HG02870 (cell line): ENCODE measurements around the gene FIBCD1.
"Not testable (repeated sequence)": the region's sequence is repeated elsewhere in the genome, so short reads cannot be mapped to it uniquely, and the experiment has no call there.

Experiments
- ATAC-seq: cut with Tn5 transposase; IDR thresholded peaks from one replicate; pipeline ENCODE4 v1.9.1; 2021; ENCODE audit warnings: mild to moderate bottlenecking, moderate library complexity; ENCODE audit not compliant: unreplicated experiment

FIBCD1 gene

DNA sequence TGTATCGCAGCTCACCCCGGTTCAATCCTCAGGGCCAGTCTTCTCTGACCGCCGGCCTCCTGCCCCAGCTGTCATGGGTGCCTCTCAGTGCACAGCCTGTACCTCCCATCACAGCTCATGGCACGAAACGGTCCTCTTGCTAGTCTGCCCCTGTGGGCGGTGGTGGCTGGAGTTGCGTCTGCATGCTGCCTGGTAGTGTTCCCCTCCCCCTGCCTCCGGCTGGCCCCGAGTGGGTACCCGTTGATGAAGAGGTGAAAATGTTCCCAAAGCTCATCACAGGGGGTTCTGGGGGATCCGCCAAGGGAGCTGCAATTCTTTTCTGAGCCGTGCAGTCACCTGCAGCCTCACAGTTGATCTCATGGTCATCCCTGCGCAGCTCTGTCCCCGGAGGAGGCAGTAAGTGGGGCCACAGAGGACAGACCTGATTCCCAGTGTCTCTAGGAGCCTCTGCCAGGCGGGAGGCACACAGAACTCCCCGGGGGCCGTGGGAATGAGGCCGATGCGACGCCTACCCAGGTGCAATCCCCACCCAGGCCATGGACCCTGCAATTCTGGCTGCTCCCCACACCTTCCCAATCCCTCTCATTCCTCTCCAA is 34.7 kb upstream of the FIBCD1 start:
- no peak for ATAC-seq

DNA sequence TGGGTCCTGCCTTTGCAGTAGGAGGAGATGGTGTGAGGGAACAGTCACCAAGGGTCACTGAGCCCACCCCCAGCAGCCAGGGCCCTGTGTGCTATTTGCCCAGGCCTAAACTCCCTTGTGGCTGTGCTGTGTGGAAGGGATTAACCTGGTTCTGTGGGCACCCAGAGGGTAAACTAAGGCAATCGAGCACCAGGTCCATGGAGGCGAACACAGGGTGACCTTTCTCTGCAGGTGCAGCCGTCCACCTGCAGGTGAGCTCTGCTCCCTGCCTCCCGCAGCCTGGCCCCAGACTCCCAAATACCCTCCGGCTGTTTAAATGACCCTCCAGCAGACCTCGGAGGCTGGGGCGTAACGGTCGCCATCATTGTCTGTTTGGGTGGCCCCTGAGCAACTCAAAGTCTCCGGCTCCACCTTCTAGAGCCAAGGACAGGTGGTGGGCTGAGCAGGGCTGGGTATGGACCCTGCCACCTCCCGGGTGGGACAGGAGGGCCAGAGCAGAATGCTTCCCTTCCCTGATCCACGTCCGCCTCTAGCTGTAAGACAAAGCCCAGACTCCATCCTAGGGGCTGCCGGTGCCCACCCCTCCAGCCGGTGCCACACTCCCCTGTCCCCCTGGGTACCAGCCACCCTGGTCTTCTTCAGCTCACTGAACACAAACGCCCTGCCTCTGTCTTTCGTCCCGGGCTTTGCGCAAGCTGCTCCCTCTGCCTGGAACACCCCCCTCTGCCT is 34.1 kb upstream of the FIBCD1 start:
- no peak for ATAC-seq

DNA sequence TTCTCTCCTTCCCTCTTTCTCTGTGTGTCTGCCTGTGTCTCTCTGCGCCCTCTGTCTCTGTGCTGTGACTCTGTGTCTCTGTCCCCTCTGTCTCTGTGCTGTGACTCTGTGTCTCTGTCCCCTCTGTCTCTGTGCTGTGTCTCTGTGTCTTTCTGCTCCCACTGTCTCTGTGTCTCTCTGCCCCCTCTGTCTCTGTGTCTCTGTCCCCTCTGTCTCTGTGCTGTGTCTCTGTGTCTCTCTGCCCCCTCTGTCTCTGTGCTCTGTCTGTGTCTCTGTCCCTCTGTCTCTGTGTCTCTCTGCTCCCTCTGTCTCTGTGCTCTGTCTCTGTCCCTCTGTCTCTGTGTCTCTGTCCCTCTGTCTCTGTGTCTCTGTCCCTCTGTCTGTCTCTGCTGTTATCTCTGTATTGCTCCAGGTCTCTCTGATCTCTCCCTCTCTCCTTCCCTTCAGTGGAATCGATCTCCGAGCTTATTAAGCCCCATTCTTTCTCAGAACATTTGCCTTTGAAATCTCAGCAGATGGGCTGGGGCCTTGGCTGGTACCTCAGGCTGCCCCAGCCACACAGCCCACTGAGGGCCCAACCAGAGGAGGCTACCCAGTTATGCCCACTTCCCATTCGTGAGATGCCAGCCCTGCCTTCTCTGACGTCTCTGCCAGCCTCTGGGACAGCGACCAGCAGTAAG is 33.4 kb upstream of the FIBCD1 start:
- ATAC-seq = no peak

DNA sequence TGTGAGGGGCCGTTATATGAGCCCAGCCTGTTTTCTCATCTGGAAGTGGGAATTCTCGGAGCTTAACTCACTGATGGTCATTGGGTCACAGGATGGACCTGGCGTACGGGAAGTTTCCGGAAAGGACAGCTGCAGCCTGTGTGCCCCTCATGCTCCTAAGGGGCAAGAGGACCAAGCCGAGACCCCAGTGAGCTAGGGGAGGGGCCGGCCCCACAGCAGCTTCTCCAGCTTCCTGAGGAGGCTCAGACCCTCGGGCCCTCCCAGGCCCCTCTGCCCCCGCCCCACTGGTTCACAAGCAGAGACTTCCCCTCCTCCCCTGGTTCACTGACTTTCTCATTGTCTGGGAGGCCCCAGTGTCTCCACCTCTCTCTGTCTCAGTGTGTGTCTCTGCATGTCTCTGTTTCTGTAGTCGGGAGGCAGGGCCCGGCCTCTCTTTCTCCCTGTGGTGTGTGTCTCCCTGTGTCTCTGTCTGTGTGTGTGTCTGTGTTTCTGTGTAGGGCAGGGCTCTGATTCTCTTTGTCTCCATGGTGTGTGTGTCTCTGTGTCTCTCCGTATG is 32.3 kb upstream of the FIBCD1 start:
- ATAC-seq = no peak

DNA sequence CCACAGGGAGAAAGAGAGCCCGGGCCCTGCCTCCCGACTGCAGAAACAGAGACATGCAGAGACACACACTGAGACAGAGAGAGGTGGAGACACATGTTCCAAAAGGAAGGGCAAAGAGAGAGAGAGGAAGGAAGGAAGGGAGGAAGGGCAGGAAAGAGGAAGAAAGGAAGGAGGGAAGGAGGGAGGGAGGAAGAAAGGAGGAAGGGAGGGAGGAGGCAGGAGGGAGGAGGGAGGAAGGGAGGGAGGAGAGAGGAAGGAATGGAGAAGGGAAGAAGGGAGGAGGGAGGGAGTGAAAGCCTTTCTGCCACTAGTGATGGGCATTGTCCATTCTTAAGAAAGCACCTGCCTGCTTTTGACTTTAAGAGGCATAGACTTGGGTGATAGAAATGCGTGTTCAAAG is 31.8 kb upstream of the FIBCD1 start:
- ATAC-seq = no peak

DNA sequence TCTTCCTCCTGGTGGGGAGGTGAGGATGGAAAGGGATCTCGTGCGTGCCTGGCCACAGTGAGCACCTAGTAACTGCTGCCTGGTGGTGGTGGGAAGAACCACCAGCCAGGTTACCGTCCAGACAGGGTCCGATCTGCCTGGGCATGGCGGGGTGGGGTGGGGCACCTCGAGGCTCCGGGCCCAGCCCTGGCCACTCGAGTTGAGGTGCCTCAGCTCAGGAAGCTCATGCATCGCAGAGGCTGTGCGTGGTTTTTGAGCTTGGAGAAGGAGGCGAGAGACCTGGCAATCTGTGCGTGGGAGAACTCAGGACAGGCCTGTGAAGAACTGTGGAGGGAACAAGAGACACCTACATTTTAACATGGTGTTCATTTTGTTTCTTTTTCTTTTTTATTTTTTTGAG is 31.0 kb upstream of the FIBCD1 start:
- no peak for ATAC-seq

DNA sequence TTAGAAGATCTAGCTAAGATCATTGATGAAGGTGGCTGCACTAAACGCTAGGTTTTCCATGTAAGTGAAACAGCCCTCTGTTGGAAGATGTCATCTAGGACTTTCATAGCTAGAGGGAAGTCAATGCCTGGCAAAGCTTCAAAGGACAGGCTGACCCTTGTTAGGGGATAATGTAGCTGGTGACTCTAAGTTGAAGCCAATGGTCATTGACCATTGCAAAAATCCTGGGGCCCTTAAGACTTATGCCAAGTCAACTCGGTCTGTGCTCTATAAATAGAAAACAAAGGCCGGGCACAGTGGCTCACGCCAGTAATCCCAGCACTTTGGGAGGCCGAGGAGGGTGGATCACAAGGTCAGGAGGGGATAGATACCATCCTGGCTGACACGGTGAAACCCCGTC is 26.6 kb upstream of the FIBCD1 start:
- ATAC-seq = no peak

DNA sequence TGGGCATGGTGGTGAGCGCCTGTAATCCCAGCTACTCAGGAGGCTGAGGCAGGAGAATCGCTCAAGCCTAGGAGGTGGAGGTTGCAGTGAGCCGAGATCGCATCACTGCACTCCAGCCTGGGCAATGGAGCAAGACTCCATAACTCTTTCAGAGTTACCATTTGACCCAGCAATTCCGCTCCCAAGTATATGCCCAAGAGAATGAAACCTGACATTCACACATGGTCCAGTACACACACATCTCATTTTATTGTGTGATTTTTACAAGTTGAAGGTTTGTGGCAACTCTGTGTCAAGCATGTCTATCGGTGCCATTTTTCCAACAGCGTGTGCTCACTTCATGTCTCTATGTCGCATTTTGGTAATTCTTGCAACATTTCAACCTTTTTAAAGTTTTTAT is 24.9 kb upstream of the FIBCD1 start:
- ATAC-seq = no peak

DNA sequence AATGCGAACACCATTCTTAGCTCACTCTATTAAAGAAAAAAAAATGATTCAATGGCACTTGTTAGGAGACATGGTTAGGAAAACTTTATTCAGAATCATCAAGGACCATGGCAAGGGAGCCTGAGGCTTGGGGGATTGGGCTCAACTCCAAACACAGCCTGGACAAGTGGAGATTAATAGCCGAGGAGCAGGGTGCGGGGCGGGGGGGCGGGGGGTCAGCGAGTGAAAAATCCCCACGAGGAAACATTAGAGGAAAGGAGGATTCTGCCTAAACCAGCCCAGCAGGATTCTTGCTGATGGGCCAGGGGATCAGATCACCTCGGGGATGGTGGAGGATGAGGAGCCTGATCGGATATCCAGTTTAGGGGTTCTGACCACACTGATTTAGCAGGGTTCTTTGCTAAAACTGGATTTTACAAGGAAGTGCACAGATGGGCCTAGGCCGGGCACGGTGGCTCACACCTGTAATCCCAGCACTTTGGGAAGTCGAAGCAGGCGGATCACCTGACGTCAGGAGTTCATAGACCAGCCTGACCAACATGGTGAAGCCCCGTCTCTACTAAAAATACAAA is 24.4 kb upstream of the FIBCD1 start:
- ATAC-seq = no peak

DNA sequence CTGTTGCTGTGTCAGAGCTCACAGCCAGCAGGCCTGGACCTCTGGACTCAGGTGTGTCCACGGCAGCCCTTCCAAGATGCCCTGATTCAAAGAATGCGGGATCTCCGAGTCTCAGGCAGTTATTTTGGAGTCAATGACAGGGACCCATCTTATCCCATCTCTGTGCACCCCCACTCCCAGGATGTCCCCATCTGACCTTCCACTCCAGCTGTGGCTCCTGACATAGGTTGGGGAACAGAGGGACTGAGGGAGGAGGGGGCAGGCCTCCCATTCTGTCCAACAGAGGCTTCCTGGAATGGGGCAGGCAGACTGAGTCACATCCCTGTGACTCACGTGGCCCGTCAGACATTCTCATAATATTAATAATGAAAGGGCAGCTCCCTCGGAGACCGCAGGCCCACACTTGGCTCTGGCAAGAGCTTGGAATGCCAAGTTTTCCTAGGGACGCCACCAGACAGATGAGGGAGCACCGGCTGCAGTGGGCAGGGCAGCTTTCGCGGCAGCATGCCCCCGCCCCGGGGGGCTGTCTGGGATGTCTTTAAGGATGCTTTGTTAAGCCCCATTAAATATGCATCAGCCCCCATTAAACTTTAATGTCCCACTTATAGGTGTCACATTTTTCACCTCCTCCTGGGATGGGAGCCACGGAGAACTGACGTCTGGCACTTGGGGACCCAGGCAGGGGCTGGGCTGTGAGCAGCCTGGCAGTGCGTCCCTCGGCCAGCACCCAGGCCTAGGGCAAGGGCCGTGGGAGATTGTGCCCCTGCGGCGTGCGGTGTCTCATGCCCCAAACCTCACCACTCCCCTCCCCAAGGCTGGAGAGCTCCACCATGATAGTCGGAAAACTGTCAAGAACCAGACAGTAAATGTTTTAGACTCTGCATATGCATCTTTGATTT is 23.6 kb upstream of the FIBCD1 start:
- ATAC-seq = no peak

DNA sequence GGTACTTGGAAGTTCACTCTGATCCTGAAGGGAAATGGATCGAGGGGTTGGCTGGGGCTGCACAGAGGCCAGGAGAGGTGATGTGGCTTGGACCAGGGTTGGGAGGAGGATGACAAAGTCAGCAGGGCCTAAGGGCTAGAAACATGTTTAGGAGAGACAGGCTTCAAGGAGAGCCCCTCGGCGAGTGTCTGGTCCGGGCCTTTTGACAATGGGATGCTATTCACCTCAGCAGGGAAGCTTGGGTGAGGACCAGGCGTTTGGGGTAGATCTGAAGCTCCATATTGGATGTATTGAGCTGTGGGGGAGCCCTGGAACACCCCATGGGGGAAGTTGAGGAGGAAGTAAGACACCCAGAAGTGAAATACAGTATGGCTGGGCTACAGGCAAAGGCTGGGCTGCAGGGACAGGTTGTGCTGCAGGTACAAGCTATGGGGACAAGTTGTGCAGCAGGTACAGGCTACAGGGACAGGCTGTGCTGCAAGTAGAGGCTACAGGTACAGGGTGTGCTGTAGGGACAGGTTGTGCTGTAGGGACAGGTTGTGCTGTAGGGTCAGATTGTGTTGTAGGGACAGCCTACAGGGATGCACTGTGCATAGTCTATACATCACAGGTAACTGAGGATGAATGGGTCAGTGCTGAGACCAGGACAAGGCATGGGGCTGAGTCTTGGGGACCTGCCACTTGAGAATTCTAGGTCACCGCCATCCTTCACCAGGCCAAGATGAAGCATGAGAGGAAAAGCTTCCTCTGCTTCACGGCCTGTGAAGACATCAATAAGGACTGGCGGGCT is 22.7 kb upstream of the FIBCD1 start:
- ATAC-seq = no peak

DNA sequence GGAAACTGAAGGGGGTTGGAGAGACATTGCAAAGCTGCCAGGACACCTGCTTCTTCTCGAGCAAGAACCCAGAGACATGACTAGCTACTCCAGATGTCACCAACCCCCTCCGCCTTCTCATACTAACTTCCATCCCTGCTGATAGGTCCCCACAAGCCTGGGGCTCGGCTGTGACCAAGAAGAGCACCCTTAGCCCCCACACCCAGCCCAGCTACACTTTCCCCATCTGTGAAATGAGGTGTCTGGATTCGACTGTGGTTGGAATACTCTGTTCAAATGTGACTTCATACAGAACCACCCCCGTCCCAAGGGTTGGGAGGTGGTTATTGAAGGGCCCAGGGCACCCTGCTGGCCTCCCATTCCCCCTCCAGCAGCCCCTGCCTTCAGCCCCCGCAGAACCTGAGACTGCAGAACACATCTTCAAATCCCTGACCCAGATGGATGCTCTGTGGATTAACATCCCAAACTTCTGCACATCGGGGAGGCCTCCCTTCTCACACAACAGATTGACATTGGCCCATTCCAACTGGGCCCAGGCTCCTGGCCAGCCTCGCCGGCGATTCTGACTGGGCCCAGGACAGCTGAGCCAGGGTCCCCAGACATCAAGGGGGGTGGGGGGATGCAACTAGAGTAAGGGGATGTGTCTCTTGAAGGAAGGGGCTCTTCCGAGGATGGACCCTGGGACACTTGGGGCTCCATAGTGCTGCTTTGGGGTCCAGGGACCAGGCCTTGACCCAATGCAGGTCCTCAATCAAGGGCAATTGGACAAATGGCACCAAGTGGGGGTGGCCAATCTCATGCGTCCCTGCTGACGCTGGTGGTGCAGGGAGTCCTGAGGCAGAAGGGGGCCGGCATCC is 21.7 kb upstream of the FIBCD1 start:
- no peak for ATAC-seq

DNA sequence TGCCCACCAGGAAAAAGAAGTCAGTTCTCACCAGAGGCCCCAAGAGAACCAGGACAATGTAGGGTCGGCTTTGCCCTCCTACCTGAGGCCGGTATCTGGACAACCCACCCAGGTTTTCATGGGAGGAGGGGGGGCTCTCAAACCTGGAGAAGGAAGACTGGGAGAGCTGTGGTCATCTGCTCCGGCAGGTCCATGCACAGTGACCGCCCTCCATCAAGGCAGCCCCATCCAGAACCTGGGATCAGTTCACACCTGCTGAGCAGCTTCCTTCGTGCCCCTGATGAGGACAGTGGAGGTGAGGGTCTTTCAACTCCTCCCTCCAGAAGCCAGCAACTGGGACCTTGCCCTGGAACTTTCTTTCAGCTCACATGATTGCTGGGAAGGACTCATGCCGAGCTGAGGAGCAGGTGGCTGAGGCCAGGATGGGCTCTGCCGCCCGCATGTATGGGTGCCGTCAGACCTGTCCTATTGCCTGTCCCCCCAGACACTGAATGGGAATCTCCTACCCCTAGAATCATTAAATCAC is 20.8 kb upstream of the FIBCD1 start:
- ATAC-seq = no peak

DNA sequence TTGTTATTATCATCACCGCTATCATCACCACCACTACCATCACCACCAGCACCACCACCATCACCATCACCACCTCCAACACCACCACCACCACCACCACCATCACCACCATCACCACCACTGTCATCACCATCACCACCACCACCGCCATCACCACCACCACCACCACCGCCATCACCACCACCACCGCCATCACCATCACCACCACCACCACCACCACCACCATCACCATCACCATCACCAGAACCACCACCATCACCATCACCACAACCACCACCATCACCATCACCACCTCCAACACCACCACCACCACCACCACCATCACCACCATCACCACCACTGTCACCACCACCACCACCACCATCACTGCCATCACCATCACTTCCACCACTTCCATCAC is 19.5 kb upstream of the FIBCD1 start:
- not testable (repeated sequence) for ATAC-seq

DNA sequence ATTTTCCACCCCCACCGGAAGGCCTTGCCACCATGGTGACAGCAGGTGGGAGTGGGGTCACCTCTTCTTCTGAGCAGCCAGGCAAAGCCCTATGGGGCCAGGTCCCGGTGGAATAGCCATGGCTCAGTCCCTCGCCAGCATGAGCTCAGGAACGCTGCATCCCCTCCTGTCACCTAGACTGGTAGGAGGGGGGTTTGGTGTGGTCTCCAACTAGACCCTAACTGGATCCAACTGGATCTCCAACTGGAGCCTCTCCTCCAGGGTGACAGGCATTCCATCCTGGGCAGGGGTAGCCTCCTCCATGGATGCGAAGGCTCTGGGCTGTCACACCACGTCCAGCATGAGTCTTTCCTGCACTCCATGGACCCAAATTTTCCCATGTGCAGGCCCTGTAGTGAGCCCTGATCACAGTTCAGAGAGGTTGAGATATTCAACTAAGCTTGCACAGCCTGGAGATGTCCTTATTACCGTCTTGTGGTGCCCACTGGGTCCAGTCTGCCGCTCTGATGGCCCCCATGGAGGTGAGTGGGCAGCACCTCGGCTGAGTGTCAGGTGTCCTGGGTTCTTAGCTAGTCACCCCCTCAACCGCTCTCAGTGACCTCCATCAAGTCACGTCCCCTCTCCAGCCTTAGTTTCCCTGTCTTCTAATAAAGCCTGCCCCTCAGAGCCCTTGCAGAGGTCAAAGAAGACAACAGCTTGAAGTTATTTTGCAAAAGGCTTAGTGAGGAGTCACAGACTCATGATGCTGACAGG is 18.6 kb upstream of the FIBCD1 start:
- ATAC-seq = no peak

DNA sequence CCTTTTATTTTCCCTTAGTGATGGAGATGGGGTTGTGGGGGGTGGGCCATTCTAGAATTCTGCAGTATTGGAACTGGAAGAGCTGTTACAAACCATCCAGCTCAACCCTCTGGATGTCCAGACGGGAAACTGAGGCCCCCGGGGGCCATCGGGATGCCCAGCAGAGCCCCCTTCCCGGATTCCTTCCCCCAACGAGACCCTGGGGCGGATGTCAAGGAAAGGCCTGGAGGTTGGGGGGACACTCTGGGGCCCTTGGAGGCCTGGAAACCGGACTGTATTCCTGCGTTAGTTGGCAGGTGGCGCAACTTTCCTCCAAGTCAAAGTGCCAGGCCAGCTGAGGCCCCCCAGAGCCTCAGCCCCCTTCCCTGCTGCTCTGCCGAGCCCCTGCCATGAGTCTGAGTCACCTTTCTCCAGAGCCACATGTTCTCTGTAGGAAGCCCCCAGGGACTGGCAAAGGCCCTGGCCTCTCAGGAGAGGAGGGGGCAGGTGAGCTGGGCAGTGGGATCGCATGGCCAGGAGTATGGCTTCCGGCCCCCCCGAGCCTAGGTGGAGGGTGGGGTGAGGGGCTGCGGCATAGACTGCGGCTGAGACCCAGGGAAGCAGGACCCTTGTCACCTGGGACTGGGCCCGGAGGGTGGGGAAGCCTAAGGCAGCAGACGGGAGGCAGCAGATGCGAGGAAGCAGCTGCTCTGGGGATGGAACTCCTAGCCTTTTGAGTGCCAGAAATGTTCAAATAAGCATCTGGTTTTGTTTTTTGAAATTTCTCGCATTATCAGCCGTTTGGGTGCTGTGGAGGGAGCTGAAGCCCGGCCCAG is 17.8 kb upstream of the FIBCD1 start:
- no peak for ATAC-seq

DNA sequence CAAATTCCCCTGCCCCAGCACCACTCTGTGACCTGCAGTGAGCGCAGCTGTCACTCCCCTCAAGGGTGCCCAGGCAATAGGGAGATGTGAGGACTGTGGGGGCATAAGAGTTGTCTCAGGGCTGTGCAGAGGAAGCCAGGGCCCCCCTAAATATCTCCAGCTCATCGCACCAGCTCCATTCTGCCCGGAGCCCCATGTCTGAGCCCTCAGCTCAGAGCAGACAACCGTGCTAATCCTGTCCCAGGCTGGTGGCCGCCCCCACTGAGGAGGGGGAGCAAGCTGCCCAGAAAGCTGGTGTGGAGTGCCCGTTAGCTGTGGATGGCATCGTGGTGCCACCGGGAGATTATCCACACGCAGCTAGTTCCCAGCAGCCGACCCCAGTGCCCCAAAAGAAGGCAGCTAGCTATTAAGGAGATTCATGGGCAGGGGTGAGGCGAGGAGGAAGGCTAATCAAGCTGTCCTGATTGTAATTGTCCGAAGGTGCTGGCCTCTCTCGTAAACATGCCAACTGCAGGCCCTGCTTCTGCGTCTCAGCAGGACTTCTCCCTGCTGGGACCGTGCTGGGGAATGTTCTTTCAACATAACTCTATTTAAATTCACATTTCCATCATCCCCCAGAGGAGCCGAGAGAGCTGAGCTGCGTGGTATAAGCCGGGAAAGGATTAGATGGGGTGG is 17.0 kb upstream of the FIBCD1 start:
- no peak for ATAC-seq
